ENCODE data around the gene HMBS. TPM values are rescaled to one million over a fixed set of nuclear protein-coding genes. Genes with fewer than 3 reads are reported as not detected.

Gene HMBS
- total and polyA plus RNA-seq, 4 donors, result 10.5 to 224 (median 26.7) TPM

DNA sequence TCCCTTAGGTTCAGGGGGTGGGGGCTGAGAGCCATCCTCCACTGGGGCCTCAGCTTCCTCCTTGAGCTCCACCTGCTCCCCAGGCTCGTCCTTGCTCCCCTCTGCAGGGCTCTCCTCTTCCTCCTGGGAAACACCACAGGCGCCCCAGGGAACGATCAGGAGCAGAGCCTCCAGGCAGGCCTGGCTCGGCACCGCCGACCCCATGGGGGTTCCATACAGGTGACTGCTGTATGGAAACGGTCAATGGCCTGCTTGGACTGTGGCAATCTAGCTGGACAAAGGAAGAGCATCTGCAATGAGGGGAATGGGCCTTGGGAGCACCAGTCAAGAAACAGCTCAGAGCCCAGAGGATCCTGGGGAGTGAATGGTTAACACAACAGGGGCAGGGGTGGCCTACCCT lies 35.6 kb upstream of the HMBS start:
- no peak for TF ChIP-seq SP1 (IDR thresholded peaks at IDR 0.05)
- TF ChIP-seq NR2F2 (IDR thresholded peaks at IDR 0.05), result no peak
- TF ChIP-seq HNF4G (IDR thresholded peaks at IDR 0.05), result no peak
- no peak for TF ChIP-seq FOXA1 (IDR thresholded peaks at IDR 0.05)
- no peak for TF ChIP-seq RAD21 (IDR thresholded peaks at IDR 0.05)
- no peak for TF ChIP-seq REST (IDR thresholded peaks at IDR 0.05)
- Histone ChIP-seq H3K27me3 (ENCODE audit: control insufficient read depth in 4 of 4, insufficient read depth in 4 of 4, low read length in 3 of 4) (no peaks in the 10 kb centered on the region), H3K4me1 (ENCODE audit: control insufficient read depth in 4 of 4, insufficient read depth in 4 of 4, low read length in 3 of 4) (no peaks in the 10 kb centered on the region), H3K36me3 (ENCODE audit: control insufficient read depth in 4 of 4, insufficient read depth in 3 of 4, low read depth in 1 of 4, low read length in 3 of 4) (peaks cover 40 to 92% (median 64%) of the 10 kb centered on the region in 4 donors), H3K27ac (ENCODE audit: low read depth in 1 of 2, low read length in 2 of 2) (no peak overlapping the region), H3K9ac (ENCODE audit: low read depth in 1 of 2, low read length in 2 of 2) (no peak overlapping the region), H3K9me3 (ENCODE audit: control insufficient read depth in 4 of 4, low read length in 3 of 4) (no peaks in the 10 kb centered on the region), H3K4me3 (ENCODE audit: low read depth in 1 of 3, low read length in 3 of 3) (no peak overlapping the region)
- no peak for DNase-seq (ENCODE audit: low spot score)
- WGBS, result 94% methylated on average over 7 of the region's 7 CpGs

DNA sequence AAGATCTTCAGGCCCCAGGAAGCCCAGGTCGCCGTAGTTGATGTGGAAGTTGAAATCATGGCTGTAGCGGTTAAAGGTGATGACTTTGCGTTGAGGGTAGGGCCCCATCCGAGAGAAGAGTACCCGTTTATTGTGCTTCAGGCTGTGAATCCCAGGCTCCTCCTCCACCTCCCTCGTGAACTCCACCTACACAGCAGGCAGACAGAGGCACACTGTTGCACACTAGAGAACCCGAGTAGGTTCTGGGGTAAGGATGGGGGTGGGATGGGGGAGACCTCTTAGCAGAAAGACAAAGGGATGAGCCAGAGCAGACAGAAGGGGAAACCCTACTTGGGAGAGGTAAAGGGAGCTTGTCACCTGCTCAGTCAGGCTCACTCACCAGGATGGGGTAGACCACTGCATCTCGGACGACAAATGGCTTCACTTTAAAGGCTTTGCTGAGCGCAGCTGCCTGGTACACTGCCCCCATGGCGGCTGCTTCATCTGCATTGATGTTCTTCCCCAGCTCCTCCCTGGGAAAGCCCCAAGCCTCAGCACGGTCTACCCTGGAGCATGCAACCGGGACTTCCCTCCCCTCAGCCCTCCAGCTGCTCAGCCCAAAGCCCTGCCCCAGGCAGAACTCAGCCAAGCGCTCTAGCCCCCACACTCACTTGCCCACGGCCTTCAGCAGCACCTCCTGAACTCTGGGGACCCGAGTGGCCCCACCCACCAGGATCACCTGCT lies 33.1 kb upstream of the HMBS start:
- Histone ChIP-seq H3K27me3 (ENCODE audit: control insufficient read depth in 4 of 4, insufficient read depth in 4 of 4, low read length in 3 of 4) (no peaks in the 10 kb centered on the region), H3K9ac (ENCODE audit: low read depth in 1 of 2, low read length in 2 of 2) (no peak overlapping the region), H3K36me3 (ENCODE audit: control insufficient read depth in 4 of 4, insufficient read depth in 3 of 4, low read depth in 1 of 4, low read length in 3 of 4) (peaks cover 38 to 83% (median 64%) of the 10 kb centered on the region in 4 donors), H3K4me3 (ENCODE audit: low read depth in 1 of 3, low read length in 3 of 3) (no peak overlapping the region), H3K27ac (ENCODE audit: low read depth in 1 of 2, low read length in 2 of 2) (no peak overlapping the region), H3K9me3 (ENCODE audit: control insufficient read depth in 4 of 4, low read length in 3 of 4) (no peaks in the 10 kb centered on the region), H3K4me1 (ENCODE audit: control insufficient read depth in 4 of 4, insufficient read depth in 4 of 4, low read length in 3 of 4) (peaks cover 0 to 13% (median 10%) of the 10 kb centered on the region in 4 donors)
- no peak for DNase-seq (ENCODE audit: low spot score)
- WGBS, result 87% methylated on average over 17 of the region's 17 CpGs
- TF ChIP-seq GABPA (IDR thresholded peaks at IDR 0.05 in 1 of 2, conservative IDR thresholded peaks at IDR 0.05 in 1 of 2), result no peak
- no peak for TF ChIP-seq TAF1 (conservative IDR thresholded peaks at IDR 0.05)
- TF ChIP-seq, protein P1, sequence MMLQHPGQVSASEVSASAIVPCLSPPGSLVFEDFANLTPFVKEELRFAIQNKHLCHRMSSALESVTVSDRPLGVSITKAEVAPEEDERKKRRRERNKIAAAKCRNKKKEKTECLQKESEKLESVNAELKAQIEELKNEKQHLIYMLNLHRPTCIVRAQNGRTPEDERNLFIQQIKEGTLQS (IDR thresholded peaks at IDR 0.05), result no peak
- TF ChIP-seq, protein P2, sequence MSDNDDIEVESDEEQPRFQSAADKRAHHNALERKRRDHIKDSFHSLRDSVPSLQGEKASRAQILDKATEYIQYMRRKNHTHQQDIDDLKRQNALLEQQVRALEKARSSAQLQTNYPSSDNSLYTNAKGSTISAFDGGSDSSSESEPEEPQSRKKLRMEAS (IDR thresholded peaks at IDR 0.05), result no peak
- no peak for TF ChIP-seq YY1 (IDR thresholded peaks at IDR 0.05)
- TF ChIP-seq HNF4G (IDR thresholded peaks at IDR 0.05), result no peak
- TF ChIP-seq, protein P3, sequence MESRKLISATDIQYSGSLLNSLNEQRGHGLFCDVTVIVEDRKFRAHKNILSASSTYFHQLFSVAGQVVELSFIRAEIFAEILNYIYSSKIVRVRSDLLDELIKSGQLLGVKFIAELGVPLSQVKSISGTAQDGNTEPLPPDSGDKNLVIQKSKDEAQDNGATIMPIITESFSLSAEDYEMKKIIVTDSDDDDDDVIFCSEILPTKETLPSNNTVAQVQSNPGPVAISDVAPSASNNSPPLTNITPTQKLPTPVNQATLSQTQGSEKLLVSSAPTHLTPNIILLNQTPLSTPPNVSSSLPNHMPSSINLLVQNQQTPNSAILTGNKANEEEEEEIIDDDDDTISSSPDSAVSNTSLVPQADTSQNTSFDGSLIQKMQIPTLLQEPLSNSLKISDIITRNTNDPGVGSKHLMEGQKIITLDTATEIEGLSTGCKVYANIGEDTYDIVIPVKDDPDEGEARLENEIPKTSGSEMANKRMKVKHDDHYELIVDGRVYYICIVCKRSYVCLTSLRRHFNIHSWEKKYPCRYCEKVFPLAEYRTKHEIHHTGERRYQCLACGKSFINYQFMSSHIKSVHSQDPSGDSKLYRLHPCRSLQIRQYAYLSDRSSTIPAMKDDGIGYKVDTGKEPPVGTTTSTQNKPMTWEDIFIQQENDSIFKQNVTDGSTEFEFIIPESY (IDR thresholded peaks at IDR 0.05), result no peak
- TF ChIP-seq FOXA1 (IDR thresholded peaks at IDR 0.05), result no peak
- TF ChIP-seq JUND (IDR thresholded peaks at IDR 0.05), result no peak
- TF ChIP-seq, protein P4, sequence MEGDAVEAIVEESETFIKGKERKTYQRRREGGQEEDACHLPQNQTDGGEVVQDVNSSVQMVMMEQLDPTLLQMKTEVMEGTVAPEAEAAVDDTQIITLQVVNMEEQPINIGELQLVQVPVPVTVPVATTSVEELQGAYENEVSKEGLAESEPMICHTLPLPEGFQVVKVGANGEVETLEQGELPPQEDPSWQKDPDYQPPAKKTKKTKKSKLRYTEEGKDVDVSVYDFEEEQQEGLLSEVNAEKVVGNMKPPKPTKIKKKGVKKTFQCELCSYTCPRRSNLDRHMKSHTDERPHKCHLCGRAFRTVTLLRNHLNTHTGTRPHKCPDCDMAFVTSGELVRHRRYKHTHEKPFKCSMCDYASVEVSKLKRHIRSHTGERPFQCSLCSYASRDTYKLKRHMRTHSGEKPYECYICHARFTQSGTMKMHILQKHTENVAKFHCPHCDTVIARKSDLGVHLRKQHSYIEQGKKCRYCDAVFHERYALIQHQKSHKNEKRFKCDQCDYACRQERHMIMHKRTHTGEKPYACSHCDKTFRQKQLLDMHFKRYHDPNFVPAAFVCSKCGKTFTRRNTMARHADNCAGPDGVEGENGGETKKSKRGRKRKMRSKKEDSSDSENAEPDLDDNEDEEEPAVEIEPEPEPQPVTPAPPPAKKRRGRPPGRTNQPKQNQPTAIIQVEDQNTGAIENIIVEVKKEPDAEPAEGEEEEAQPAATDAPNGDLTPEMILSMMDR (IDR thresholded peaks at IDR 0.05; ENCODE audit: low read depth, low read length, missing input control), result no peak
- no peak for TF ChIP-seq REST (IDR thresholded peaks at IDR 0.05)
- no peak for TF ChIP-seq RAD21 (IDR thresholded peaks at IDR 0.05)
- TF ChIP-seq FOXA2 (IDR thresholded peaks at IDR 0.05), result no peak
- no peak for TF ChIP-seq EGR1 (IDR thresholded peaks at IDR 0.05; ENCODE audit: low read depth in 2 of 2)
- no peak for TF ChIP-seq RXRA (IDR thresholded peaks at IDR 0.05)
- no peak for TF ChIP-seq NR2F2 (IDR thresholded peaks at IDR 0.05)

All from liver (tissue), 9 donors.